Measurements from ENCODE around the gene NSUN5. TPM values are rescaled to one million over a fixed set of nuclear protein-coding genes. Genes with fewer than 3 reads are reported as not detected.

Gene NSUN5
- total and polyA plus RNA-seq, 9 of the 15 experiments (the other 6 are each of a cell fraction or from before 2014, with no cell fraction given) = 4.7 to 115 (median 43.0) TPM

DNA sequence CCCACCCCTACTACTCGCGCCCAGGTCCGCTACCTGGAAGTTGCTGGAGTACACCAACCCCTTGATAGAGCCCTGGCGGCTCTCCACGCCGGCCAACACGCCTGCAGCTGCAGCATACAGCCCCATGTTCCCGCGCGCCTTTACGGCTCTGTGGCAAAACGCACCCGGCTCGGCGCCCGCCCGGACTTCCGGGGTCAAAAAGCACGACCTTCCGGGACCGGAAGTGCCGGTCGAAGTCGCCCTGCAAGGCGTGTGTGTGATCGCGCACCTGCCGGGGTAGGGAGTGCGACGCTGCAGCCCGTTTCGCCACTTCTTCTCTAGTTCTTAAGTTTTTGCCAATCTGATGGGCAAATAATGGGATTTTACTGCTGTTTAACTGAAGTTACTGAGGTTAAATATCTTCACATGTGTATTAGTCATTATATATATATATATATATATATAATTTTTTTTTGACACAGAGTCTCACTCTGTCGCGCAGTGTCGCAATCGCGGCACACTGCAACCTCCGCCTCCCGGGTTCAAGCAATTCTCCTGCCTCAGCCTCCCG lies at the start of gene NSUN5 (continued):
- 0 out of 4 replicates have a peak, but pooled peaks have one; percentile 29 to 49 for TF ChIP-seq UBTF (IDR thresholded peaks at IDR 0.05; ENCODE audit: borderline replicate concordance in 1 of 2, low read depth in 2 of 2, low read length in 2 of 2)
- peak; percentile 62 for TF ChIP-seq MBD2 (IDR thresholded peaks at IDR 0.05; ENCODE audit: borderline replicate concordance, low read depth)
- TF ChIP-seq, protein P1, sequence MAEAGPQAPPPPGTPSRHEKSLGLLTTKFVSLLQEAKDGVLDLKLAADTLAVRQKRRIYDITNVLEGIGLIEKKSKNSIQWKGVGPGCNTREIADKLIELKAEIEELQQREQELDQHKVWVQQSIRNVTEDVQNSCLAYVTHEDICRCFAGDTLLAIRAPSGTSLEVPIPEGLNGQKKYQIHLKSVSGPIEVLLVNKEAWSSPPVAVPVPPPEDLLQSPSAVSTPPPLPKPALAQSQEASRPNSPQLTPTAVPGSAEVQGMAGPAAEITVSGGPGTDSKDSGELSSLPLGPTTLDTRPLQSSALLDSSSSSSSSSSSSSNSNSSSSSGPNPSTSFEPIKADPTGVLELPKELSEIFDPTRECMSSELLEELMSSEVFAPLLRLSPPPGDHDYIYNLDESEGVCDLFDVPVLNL (CRISPR knock-in tag; IDR thresholded peaks at IDR 0.05; ENCODE audit: low read depth) = no peak
- TF ChIP-seq, protein P2, sequence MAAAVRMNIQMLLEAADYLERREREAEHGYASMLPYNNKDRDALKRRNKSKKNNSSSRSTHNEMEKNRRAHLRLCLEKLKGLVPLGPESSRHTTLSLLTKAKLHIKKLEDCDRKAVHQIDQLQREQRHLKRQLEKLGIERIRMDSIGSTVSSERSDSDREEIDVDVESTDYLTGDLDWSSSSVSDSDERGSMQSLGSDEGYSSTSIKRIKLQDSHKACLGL (CRISPR knock-in tag; IDR thresholded peaks at IDR 0.05; ENCODE audit: borderline replicate concordance, poor library complexity, severe bottlenecking) = peak; percentile 59
- TF ChIP-seq FOXA3 (CRISPR knock-in tag; conservative IDR thresholded peaks at IDR 0.05 in 1 of 2, IDR thresholded peaks at IDR 0.05 in 1 of 2) = no peak
- TF ChIP-seq SAFB2 (IDR thresholded peaks at IDR 0.05; ENCODE audit: borderline replicate concordance, low read depth, low read length, severe bottlenecking) = no peak
- peak; percentile 14; the same call in 1 of the 2 replicates for TF ChIP-seq ATF3 (IDR thresholded peaks at IDR 0.05)
- TF ChIP-seq ATF3 (CRISPR knock-in tag; conservative IDR thresholded peaks at IDR 0.05) = 0 out of 2 replicates have a peak, but pooled peaks have one; percentile 40
- TF ChIP-seq ELF2 (CRISPR knock-in tag; IDR thresholded peaks at IDR 0.05) = peak; percentile 96
- no peak for TF ChIP-seq HDAC3 (IDR thresholded peaks at IDR 0.05; ENCODE audit: borderline replicate concordance, partially characterized antibody)
- TF ChIP-seq MYC (IDR thresholded peaks at IDR 0.05; ENCODE audit: low read depth, low read length) = peak; percentile 95
- no peak for TF ChIP-seq MYC (CRISPR knock-in tag; IDR thresholded peaks at IDR 0.05; ENCODE audit: borderline replicate concordance, low read depth)
- TF ChIP-seq EHMT2 (IDR thresholded peaks at IDR 0.05) = 0 out of 2 replicates have a peak, but pooled peaks have one; percentile 55
- peak; percentile 28 for TF ChIP-seq HNRNPLL (IDR thresholded peaks at IDR 0.05; ENCODE audit: low read depth, low read length, poor library complexity, severe bottlenecking)
- peak in 1 of 2 experiments; percentile 73; a peak in 3 of 4 replicates for TF ChIP-seq MAZ (CRISPR knock-in tag; conservative IDR thresholded peaks at IDR 0.05 in 1 of 2, IDR thresholded peaks at IDR 0.05 in 1 of 2)
- TF ChIP-seq, protein P3, sequence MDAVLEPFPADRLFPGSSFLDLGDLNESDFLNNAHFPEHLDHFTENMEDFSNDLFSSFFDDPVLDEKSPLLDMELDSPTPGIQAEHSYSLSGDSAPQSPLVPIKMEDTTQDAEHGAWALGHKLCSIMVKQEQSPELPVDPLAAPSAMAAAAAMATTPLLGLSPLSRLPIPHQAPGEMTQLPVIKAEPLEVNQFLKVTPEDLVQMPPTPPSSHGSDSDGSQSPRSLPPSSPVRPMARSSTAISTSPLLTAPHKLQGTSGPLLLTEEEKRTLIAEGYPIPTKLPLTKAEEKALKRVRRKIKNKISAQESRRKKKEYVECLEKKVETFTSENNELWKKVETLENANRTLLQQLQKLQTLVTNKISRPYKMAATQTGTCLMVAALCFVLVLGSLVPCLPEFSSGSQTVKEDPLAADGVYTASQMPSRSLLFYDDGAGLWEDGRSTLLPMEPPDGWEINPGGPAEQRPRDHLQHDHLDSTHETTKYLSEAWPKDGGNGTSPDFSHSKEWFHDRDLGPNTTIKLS (IDR thresholded peaks at IDR 0.05; ENCODE audit: borderline replicate concordance, low read depth) = peak; percentile 47; the same call in 1 of the 2 replicates
- peak; percentile 83 for TF ChIP-seq TAF1 (IDR thresholded peaks at IDR 0.05; ENCODE audit: control insufficient read depth, extremely low read depth, insufficient read depth, low read length, severe bottlenecking)
- peak; percentile 79; the same call in 1 of the 2 replicates for TF ChIP-seq DMBX1 (CRISPR knock-in tag; IDR thresholded peaks at IDR 0.05; ENCODE audit: borderline replicate concordance)

Data from K562 (cell line).